Stimulated activated naive CD8-positive, alpha-beta T cell treated with anti-CD3 and anti-CD28 coated beads, Interleukin-15, Interleukin-2, amounts not matched to agents 100 U/mL and 50 U/mL, for 24 hours (primary cell): Measurements from ENCODE around the gene RNF144A.

Experiments used
- ATAC-seq: fragments of 150-1000 bp; cut with Tn5 transposase; one replicate; pipeline ENCODE4 v1.10.0; 2021
- DNase-seq: peaks from one replicate; pipeline ENCODE4 v3.0.0; 2021

Gene RNF144A

GRCh38 chr2:7044253-7045250 is 127.3 kb downstream of the RNF144A start:
- ATAC-seq = peak; percentile 55
- DNase-seq = peak; percentile 64

- DNase-seq (no peak), ATAC-seq (no peak)
Measured at GRCh38 chr2:7045601-7046590, 128.7 kb downstream of the RNF144A start.

GRCh38 chr2:7047661-7048060 is 130.4 kb downstream of the RNF144A start:
- no peak for DNase-seq
- no peak for ATAC-seq

GRCh38 chr2:7048762-7049294 is 131.6 kb downstream of the RNF144A start:
- no peak for ATAC-seq
- DNase-seq = no peak

- ATAC-seq (no peak), DNase-seq (no peak)
Measured at GRCh38 chr2:7052404-7052803, 135.2 kb downstream of the RNF144A start.

- DNase-seq = no peak
- ATAC-seq = no peak
Measured at GRCh38 chr2:7053650-7054265, 136.5 kb downstream of the RNF144A start.

GRCh38 chr2:7057865-7058400 is 140.7 kb downstream of the RNF144A start:
- no peak for DNase-seq
- no peak for ATAC-seq

GRCh38 chr2:7060156-7060555 is 142.9 kb downstream of the RNF144A start:
- ATAC-seq (no peak), DNase-seq (no peak)

- DNase-seq = no peak
Measured at GRCh38 chr2:7060631-7061449, 143.6 kb downstream of the RNF144A start.

GRCh38 chr2:7061450-7061789 is 144.2 kb downstream of the RNF144A start:
- no peak for ATAC-seq
- no peak for DNase-seq

More at GRCh38 chr2:7060631-7061449, 143.6 kb downstream of the RNF144A start:
- ATAC-seq = no peak

- DNase-seq = no peak
- no peak for ATAC-seq
Measured at GRCh38 chr2:7061921-7062320, 144.7 kb downstream of the RNF144A start.

- DNase-seq (no peak), ATAC-seq (no peak)
Measured at GRCh38 chr2:7063789-7064188, 146.6 kb downstream of the RNF144A start.

- DNase-seq = no peak
- ATAC-seq = no peak
Measured at GRCh38 chr2:7068457-7068856, 151.2 kb downstream of the RNF144A start.

- ATAC-seq (no peak), DNase-seq (no peak)
Measured at GRCh38 chr2:7070483-7070882, 153.3 kb downstream of the RNF144A start.

GRCh38 chr2:7071154-7071553 is 153.9 kb downstream of the RNF144A start:
- DNase-seq (no peak), ATAC-seq (no peak)

GRCh38 chr2:7071916-7072556 is 154.8 kb downstream of the RNF144A start:
- no peak for ATAC-seq
- no peak for DNase-seq

- DNase-seq (no peak), ATAC-seq (no peak)
Measured at GRCh38 chr2:7073901-7074300, 156.7 kb downstream of the RNF144A start.

- ATAC-seq (no peak), DNase-seq (no peak)
Measured at GRCh38 chr2:7075834-7076233, 158.6 kb downstream of the RNF144A start.

- ATAC-seq (no peak), DNase-seq (no peak)
Measured at GRCh38 chr2:7077660-7078267, 160.6 kb downstream of the RNF144A start.
